ENCODE results near the gene TMEM30A.

TMEM30A gene

DNA sequence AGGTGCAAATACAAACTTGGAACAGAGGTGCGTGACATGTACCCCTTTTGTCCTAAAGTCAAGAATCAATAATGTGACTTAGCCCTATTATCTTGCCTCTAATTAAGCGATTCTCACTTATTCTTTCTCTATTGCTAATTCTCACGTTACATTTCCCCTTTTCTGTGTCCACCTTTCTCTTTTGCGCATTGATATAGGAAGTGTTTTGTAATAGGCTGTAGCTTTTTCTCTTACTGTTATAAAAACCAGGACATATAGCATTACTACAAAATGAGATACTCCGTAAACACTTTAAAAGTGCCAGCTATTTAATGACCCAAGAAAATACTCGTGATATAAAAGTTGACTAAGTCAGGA lies 669 bp upstream of the TMEM30A start (continued):
- TF ChIP-seq REST (tag by site-specific recombination; IDR thresholded peaks at IDR 0.05) (0 out of 2 replicates have a peak, but pooled peaks have one; percentile 8), ZNF184 (tag by site-specific recombination; IDR thresholded peaks at IDR 0.05) (no peak), IKZF3 (tag by site-specific recombination; IDR thresholded peaks at IDR 0.05) (no peak), ELK4 (IDR thresholded peaks at IDR 0.05; ENCODE audit: borderline replicate concordance, low read depth, low read length) (no peak), HIC1 (tag by site-specific recombination; IDR thresholded peaks at IDR 0.05) (no peak), ZNF664 (tag by site-specific recombination; IDR thresholded peaks at IDR 0.05) (peak; percentile 34; the same call in 1 of the 2 replicates), ZNF596 (tag by site-specific recombination; IDR thresholded peaks at IDR 0.05) (no peak), ZNF248 (tag by site-specific recombination; IDR thresholded peaks at IDR 0.05) (no peak), ZNF76 (tag by site-specific recombination; IDR thresholded peaks at IDR 0.05; ENCODE audit: borderline replicate concordance, low read depth) (no peak), AEBP2 (tag by site-specific recombination; IDR thresholded peaks at IDR 0.05; ENCODE audit: borderline replicate concordance) (no peak), ZSCAN18 (tag by site-specific recombination; IDR thresholded peaks at IDR 0.05) (peak; percentile 27; the same call in 1 of the 2 replicates), ZBTB11 (tag by site-specific recombination; conservative IDR thresholded peaks at IDR 0.05; ENCODE audit: low read depth) (no peak), ZBTB8A (tag by site-specific recombination; IDR thresholded peaks at IDR 0.05) (no peak), ZNF274 (IDR thresholded peaks at IDR 0.05; ENCODE audit: low read length) (no peak), ZNF274 (tag by site-specific recombination; IDR thresholded peaks at IDR 0.05; ENCODE audit: borderline replicate concordance) (no peak), ZNF112 (tag by site-specific recombination; IDR thresholded peaks at IDR 0.05) (no peak), PRDM6 (tag by site-specific recombination; IDR thresholded peaks at IDR 0.05) (peak; percentile 61; the same call in 1 of the 2 replicates), ZNF626 (tag by site-specific recombination; IDR thresholded peaks at IDR 0.05) (no peak), YY1 (tag by site-specific recombination; IDR thresholded peaks at IDR 0.05) (no peak)
- TF ChIP-seq, protein P1, sequence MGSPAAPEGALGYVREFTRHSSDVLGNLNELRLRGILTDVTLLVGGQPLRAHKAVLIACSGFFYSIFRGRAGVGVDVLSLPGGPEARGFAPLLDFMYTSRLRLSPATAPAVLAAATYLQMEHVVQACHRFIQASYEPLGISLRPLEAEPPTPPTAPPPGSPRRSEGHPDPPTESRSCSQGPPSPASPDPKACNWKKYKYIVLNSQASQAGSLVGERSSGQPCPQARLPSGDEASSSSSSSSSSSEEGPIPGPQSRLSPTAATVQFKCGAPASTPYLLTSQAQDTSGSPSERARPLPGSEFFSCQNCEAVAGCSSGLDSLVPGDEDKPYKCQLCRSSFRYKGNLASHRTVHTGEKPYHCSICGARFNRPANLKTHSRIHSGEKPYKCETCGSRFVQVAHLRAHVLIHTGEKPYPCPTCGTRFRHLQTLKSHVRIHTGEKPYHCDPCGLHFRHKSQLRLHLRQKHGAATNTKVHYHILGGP (tag by site-specific recombination; IDR thresholded peaks at IDR 0.05) = no peak

Data from HEK293 (cell line).